OCI-LY1 (cell line): ENCODE measurements around the gene PCBP3.

Source experiments
- CTCF ChIP-seq: fragments of 200-600 bp; sonication (generic), shearing (Covaris generic); IDR thresholded peaks from 2 replicates; pipeline ENCODE4 v1.5.1; 2017; ENCODE audit warnings: mild to moderate bottlenecking, antibody characterized with exemption, low read length, moderate library complexity, mixed read lengths
- EZH2 ChIP-seq: fragments of 200-600 bp; sonication (generic), shearing (Covaris generic); IDR thresholded peaks from 2 replicates; pipeline ENCODE4 v1.8.0; 2017; ENCODE audit warnings: borderline replicate concordance, mixed run types, mild to moderate bottlenecking, antibody characterized with exemption, low read length, moderate library complexity, mixed read lengths

GRCh38 chr21:45787371-45787770 lies 143.8 kb downstream of the PCBP3 start:
- no peak for TF ChIP-seq CTCF
- TF ChIP-seq EZH2, result no peak
